ENCODE results near the gene CEP126.
"Not testable (repeated sequence)": the region's sequence is repeated elsewhere in the genome, so short reads cannot be mapped to it uniquely, and the experiment has no call there.

CEP126 gene

GRCh38 chr11:101940901-101941520 is 26.2 kb downstream of the CEP126 start:
- no peak for DNase-seq

GRCh38 chr11:101944923-101945322 is 30.1 kb downstream of the CEP126 start:
- DNase-seq, result no peak

DNA sequence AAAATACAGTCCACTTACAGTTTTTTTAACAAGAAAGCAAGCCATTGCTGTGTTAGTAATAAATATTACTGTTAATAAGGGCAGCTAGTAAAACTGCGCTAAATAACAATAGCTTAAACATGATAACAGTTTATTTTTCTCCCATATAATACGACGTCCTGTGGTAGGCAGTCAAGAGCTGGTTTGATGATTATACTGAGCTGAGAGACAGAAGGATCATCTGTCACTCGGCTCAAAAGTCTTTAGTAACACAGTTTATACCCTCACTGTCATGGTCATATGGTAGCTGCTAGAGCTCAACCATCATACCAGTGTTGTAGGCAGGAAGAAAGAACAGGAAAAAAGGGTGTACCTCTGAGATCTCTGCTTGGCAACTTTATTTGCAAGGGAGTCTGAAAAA is 30.6 kb downstream of the CEP126 start:
- no peak for DNase-seq

GRCh38 chr11:101949680-101950220 is 34.9 kb downstream of the CEP126 start:
- DNase-seq, result no peak

DNA sequence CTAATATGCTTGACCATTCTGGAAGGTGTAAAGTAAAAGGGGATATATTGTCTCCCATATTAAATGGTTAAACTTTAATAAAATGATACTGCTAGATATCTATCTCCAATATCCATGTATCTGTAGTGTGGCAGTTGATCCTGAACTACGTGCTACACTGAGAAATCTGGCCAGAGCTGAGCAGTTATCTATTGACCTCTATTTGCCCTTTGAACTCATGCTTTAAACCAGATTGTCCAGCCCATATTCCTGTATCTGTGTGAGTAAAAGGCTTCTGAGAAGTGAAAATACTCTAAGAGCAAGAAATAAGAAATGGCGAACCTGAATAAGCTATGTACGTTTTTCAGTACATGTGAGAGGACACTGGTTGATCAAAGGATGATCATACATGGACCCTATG is 40.5 kb downstream of the CEP126 start:
- no peak for DNase-seq

- DNase-seq, result no peak
Observed at GRCh38 chr11:101955701-101956100, 40.9 kb downstream of the CEP126 start.

GRCh38 chr11:101960231-101960630 is 45.4 kb downstream of the CEP126 start:
- DNase-seq, result no peak

DNA sequence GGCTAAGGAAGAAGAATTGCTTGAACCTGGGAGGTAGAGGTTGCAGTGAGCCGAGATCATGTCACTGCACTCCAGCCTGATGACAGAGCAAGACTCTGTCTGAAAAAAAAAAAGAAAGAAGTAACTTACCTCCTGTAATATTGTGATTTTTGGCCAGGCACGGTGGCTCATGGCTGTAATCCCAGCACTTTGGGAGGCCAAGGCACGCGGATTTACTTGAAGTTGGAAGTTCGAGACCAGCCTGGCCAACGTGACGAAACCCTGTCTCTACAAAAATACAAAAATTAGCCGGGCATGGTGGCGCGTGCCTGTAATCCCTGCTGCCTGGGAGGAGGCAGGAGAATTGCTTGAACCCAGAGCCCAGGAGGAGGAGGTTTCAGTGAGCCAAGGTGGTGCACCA is 49.4 kb downstream of the CEP126 start:
- DNase-seq, result not testable (repeated sequence)

- no peak for DNase-seq
Observed at GRCh38 chr11:101974255-101974654, 59.4 kb downstream of the CEP126 start.

DNA sequence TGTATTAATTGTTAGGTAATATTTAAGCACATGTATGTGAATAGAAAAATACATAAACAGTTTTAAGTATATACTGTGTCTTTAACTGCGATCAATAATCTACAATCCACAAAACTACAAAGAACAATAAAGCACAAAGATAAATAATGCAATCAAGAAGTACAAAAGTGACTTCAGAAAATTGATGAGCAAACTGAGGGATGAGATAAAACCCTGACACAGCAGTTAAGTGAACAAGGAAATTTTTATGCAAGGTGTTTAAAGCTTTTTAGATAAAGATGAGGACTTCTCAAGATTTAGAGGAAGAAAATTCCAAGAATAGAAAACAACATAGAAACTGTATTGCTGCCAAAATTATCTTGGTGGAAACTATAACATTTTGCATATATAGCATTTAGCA is 60.0 kb downstream of the CEP126 start:
- DNase-seq, result no peak

DNA sequence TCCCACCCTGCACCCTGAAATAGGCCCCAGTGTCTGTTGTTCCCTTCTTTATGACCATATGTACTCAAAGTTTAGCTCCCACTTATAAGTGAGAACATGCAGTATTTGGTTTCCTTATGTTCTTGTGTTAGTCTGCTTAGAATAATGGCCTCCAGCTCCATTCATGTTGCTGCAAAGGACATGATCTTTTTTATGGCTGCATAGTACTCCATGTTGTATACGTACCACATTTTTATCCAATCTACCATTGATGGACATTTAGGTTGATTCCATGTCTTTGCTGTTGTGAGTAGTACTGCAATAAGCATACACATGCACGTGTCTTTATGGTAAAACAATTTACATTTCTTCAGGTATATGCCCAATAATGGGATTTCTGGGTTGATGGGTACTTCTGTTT is 60.9 kb downstream of the CEP126 start:
- no peak for DNase-seq

GRCh38 chr11:101987370-101987769 is 72.6 kb downstream of the CEP126 start:
- DNase-seq, result no peak

DNA sequence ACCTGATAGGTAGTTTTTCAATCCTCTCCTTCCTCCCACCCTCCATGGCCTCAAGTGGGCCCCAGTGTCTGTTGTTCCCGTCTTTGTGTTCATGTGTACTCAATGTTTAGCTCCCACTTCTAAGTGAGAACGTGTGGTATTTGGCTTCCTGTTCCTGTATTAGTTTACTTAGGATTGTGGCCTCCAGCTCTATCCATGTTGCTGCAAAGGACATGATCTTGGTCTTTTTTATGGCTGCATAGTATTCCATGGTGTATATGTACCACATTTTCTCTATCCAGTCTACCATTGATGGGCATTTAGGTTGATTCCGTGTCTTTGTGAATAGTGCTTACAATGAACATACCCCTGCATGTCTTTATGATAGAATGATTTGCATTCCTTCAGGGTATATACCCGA is 78.4 kb downstream of the CEP126 start:
- no peak for DNase-seq

DNA sequence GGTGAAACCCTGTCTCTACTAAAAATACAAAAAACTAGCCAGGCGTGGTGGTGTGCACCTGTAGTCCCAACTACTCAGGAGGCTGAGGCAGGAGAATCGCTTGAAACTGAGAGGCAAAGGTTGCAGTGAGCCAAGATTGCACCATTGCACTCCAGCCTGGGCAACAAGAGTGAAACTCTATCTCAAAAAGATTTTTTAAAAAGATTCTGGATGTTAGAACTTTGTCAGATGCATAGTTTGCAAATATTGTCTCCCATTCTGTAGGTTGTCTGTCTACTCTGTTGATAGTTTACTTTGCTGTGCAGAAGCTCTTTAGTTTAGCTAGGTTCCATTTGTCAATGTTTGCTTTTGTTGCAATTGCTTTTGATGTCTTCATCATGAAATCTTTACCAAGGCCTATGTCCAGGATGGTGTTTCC is 79.3 kb downstream of the CEP126 start:
- not testable (repeated sequence) for DNase-seq

DNA sequence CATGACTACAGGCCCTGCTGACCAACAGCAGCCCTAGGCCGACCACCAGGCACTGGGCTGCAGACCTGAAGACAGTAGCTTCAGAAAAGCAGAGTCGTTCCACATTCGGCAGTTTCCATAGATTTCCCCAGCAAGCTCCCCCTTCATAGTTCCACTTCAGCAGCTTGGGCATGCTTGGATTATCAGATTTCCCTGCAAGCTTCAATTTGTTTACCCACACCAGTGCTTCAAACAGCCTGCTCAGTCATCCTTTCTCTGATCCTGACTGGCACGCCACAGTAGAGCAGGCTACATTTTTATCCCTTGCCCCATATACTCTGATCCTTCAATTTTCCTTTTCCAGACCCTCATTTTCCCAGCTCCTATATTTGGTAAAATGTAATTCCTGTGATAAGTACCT is 81.3 kb downstream of the CEP126 start:
- no peak for DNase-seq

DNA sequence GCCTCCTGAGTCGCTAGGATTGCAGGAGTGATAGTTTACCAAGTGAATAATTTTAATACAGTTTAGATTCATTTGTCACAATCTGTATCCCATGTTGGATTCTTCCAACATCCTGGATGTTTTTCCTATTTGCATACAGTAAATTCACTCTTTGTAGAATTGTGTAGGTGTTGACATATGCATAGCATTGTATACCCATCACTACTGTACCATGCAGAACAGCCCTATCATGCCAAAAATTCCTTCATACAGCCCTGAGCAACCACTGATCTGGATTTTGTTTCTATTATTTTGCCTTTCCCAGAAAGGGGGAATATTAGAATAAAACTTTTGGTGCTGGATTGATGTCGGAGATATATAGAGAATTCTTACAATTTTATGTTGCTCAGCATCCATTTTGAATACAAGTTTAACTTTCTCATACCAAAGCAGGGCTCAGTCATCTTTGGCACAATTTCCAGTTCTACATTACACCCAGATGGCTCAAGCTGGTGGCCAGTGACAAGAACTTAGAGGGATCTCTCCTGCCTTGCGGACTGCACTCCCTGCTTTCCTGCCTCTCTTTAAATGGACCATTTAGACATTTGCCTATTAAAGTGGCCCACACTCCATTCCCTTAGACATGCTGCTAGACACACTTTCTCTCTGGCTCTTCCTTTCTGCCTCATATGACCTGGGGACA is 87.0 kb downstream of the CEP126 start:
- DNase-seq, result no peak

- no peak for DNase-seq
Observed at GRCh38 chr11:102004220-102004619, 89.4 kb downstream of the CEP126 start.

DNA sequence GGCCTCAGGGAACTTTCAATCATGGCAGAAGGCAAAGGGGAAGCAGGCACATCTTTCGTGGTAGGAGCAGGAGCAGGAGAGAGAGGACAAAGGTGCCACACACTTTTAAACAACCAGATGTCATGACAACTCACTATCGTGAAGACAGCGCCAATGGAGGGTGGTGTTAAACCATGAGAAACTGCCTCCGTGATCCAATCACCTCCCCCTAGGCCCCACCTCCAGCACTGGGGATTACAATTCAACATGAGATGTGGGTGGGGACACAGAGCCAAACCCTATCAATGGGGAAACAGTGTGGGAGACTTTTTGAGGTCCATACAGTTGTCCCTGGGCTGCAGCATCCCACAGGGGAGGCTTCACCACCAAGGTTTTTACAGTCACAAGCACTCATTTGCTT is 90.5 kb downstream of the CEP126 start:
- no peak for DNase-seq

GRCh38 chr11:102006835-102007566 is 92.2 kb downstream of the CEP126 start:
- no peak for DNase-seq

- no peak for DNase-seq
Observed at GRCh38 chr11:102007567-102008437, 93.0 kb downstream of the CEP126 start.

GRCh38 chr11:102010776-102011494 is 96.1 kb downstream of the CEP126 start:
- no peak for DNase-seq

DNA sequence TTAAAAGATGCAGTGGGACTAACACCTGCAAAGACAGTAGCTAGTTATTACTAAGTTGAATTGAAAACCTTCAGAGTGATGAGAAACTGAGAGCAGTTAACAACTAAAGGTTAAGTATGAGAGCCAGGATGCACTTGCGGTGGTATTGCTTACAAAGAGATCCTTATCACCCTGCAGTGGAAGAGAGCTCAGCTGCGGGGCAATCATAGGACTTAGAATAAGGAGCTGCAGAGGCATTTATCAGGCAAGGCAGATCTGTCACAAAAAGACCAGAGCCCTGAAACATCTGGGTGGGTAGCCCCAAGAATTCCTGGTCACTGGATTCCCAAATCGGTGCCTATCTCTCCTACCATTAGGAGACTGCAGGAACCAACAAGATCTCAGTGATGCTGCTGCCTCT is 98.1 kb downstream of the CEP126 start:
- no peak for DNase-seq

Data from activated CD4-positive, alpha-beta T cell treated with anti-CD3 and anti-CD28 coated beads, Interleukin-2, amount 50 U/mL, for 1 hour (primary cell).